ENCODE results near the gene APOOL. TPM values are rescaled to one million over a fixed set of nuclear protein-coding genes. Genes with fewer than 3 reads are reported as not detected.
A peak's percentile ranks its signal among the peaks of the same experiment; 100 is the strongest.
"Not testable (repeated sequence)": the region's sequence is repeated elsewhere in the genome, so short reads cannot be mapped to it uniquely, and the experiment has no call there.

The APOOL gene
- 19.4 TPM for polyA plus RNA-seq
- long read RNA-seq, donor 1, partial matches to known transcripts: 18 of 19 reads
- long read RNA-seq, donor 1, other reads (novel, unspliced or antisense): 0 of 19 reads
- long read RNA-seq, donor 2, partial matches to known transcripts: 21 of 23 reads
- long read RNA-seq, donor 2, other reads (novel, unspliced or antisense): 0 of 23 reads
- long read RNA-seq, donor 3, partial matches to known transcripts: 8 of 9 reads
- long read RNA-seq, donor 3, other reads (novel, unspliced or antisense): 0 of 9 reads
- long read RNA-seq, donor 4: 0 reads
- long read RNA-seq, donor 5, partial matches to known transcripts: 15 of 16 reads
- long read RNA-seq, donor 5, other reads (novel, unspliced or antisense): 0 of 16 reads
- long read RNA-seq, donor 6, partial matches to known transcripts: 11 of 15 reads
- long read RNA-seq, donor 6, other reads (novel, unspliced or antisense): 0 of 15 reads
- long read RNA-seq, donor 7, partial matches to known transcripts: 0 of 2 reads
- long read RNA-seq, donor 7, other reads (novel, unspliced or antisense): 0 of 2 reads
- long read RNA-seq, donor 8, partial matches to known transcripts: 0 of 2 reads
- long read RNA-seq, donor 8, other reads (novel, unspliced or antisense): 0 of 2 reads
- long read RNA-seq, donor 9, partial matches to known transcripts: 0 of 2 reads
- long read RNA-seq, donor 9, other reads (novel, unspliced or antisense): 0 of 2 reads
- long read RNA-seq, donor 10, transcript APOOL-201 (9 exons, 1,279 nt): major isoform, 5 of 27 reads
- long read RNA-seq, donor 10, partial matches to known transcripts: 22 of 27 reads
- long read RNA-seq, donor 10, other reads (novel, unspliced or antisense): 0 of 27 reads
- long read RNA-seq, donor 11, partial matches to known transcripts: 6 of 7 reads
- long read RNA-seq, donor 11, other reads (novel, unspliced or antisense): 0 of 7 reads

GRCh38 chrX:85003655-85004244, at the start of gene APOOL:
APOOL (plus strand) TSS chrX:85003877; CDS start chrX:85003913, 36 bp downstream.
- H3K9me3 ChIP-seq (ENCODE audit: control insufficient read depth, low read depth, low read length): no peaks in the 10 kb centered on the region
- H3K36me3 ChIP-seq (ENCODE audit: control insufficient read depth, insufficient read depth, low read length): no peaks in the 10 kb centered on the region
- peak within 1 kb of the TSS; percentile 80 for H3K27ac ChIP-seq (ENCODE audit: low read length)
- peak within 1 kb of the TSS; percentile 67 for H3K4me3 ChIP-seq (ENCODE audit: low read length)
- WGBS (ENCODE audit: insufficient coverage, low lambda C conversion rate): 7% methylated on average over 3 of the region's 24 CpGs
- no peaks in the 10 kb centered on the region for H3K27me3 ChIP-seq (ENCODE audit: control insufficient read depth, insufficient read depth, low read length)
- H3K4me1 ChIP-seq (ENCODE audit: control insufficient read depth, insufficient read depth, low read length): no peaks in the 10 kb centered on the region
- DNase-seq: peak; percentile 85 to 91

DNA sequence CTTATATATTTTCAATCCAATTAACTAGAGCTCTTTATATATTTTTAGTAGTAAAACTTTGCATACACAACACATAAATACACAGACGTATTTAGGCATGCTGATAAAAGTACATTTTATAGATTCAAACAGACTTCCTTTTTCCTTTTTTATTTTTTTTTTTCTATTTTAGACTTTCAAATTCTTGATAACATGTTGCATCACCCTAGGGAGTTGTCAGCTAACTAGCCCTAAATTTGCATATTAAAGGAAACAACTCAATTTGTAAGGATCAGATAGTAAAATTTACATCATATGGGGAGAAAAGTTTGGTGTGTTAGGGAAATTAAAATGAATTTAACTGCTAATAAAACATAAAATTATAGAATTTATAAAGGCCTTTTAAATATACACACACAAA, 47.4 kb upstream of the APOOL start:
- Histone ChIP-seq H3K9me3 (ENCODE audit: control insufficient read depth, low read depth, low read length) (no peaks in the 10 kb centered on the region), H3K36me3 (ENCODE audit: control insufficient read depth, insufficient read depth, low read length) (no peaks in the 10 kb centered on the region), H3K27ac (ENCODE audit: low read length) (no peak overlapping the region), H3K27me3 (ENCODE audit: control insufficient read depth, insufficient read depth, low read length) (no peaks in the 10 kb centered on the region), H3K4me1 (ENCODE audit: control insufficient read depth, insufficient read depth, low read length) (no peaks in the 10 kb centered on the region), H3K4me3 (ENCODE audit: low read length) (no peak overlapping the region)
- WGBS (ENCODE audit: insufficient coverage, low lambda C conversion rate): no CpG with 5 or more reads among the region's 1 CpG
- DNase-seq: no peak

- no CpG with 5 or more reads among the region's 19 CpGs for WGBS (ENCODE audit: insufficient coverage, low lambda C conversion rate)
- Histone ChIP-seq H3K27me3 (ENCODE audit: control insufficient read depth, insufficient read depth, low read length) (no peaks in the 10 kb centered on the region), H3K4me3 (ENCODE audit: low read length) (no peak overlapping the region), H3K9me3 (ENCODE audit: control insufficient read depth, low read depth, low read length) (peaks cover 5% of the 10 kb centered on the region), H3K27ac (ENCODE audit: low read length) (no peak overlapping the region), H3K36me3 (ENCODE audit: control insufficient read depth, insufficient read depth, low read length) (no peaks in the 10 kb centered on the region), H3K4me1 (ENCODE audit: control insufficient read depth, insufficient read depth, low read length) (no peaks in the 10 kb centered on the region)
- DNase-seq: no peak
Observed at GRCh38 chrX:84974803-84975202, 28.9 kb upstream of the APOOL start.

DNA sequence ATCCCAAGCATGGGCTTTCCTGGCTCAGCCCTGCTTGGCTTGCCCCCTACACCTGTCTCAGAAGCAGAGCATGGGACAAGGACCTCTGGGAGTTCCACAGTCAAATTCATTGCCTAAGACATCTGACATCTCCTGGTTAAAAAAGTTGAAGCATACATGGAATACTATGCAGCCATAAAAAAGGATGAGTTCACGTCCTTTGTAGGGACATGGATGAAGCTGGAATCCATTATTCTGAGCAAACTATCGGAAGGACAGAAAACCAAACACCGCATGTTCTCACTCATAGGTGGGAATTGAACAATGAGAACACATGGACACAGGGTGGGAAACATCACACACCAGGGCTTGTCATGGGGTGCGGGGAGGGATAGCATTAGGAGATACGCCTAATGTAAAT, 11.9 kb upstream of the APOOL start:
- not testable (repeated sequence) for DNase-seq; H3K4me1 ChIP-seq (ENCODE audit: control insufficient read depth, insufficient read depth, low read length); H3K36me3 ChIP-seq (ENCODE audit: control insufficient read depth, insufficient read depth, low read length); H3K27me3 ChIP-seq (ENCODE audit: control insufficient read depth, insufficient read depth, low read length); H3K9me3 ChIP-seq (ENCODE audit: control insufficient read depth, low read depth, low read length); H3K4me3 ChIP-seq (ENCODE audit: low read length); H3K27ac ChIP-seq (ENCODE audit: low read length)
- no CpG with 5 or more reads among the region's 5 CpGs for WGBS (ENCODE audit: insufficient coverage, low lambda C conversion rate)

- no peaks in the 10 kb centered on the region for H3K9me3 ChIP-seq (ENCODE audit: control insufficient read depth, low read depth, low read length)
- no peak overlapping the region for H3K27ac ChIP-seq (ENCODE audit: low read length)
- no peak for DNase-seq
- no peaks in the 10 kb centered on the region for H3K4me1 ChIP-seq (ENCODE audit: control insufficient read depth, insufficient read depth, low read length)
- no peaks in the 10 kb centered on the region for H3K36me3 ChIP-seq (ENCODE audit: control insufficient read depth, insufficient read depth, low read length)
- no CpG with 5 or more reads among the region's 1 CpG for WGBS (ENCODE audit: insufficient coverage, low lambda C conversion rate)
- no peak overlapping the region for H3K4me3 ChIP-seq (ENCODE audit: low read length)
- H3K27me3 ChIP-seq (ENCODE audit: control insufficient read depth, insufficient read depth, low read length): no peaks in the 10 kb centered on the region
Observed at GRCh38 chrX:84993150-84993549, 10.5 kb upstream of the APOOL start.

- H3K4me3 ChIP-seq (ENCODE audit: low read length): no peak overlapping the region
- no CpG with 5 or more reads among the region's 1 CpG for WGBS (ENCODE audit: insufficient coverage, low lambda C conversion rate)
- H3K4me1 ChIP-seq (ENCODE audit: control insufficient read depth, insufficient read depth, low read length): no peaks in the 10 kb centered on the region
- H3K9me3 ChIP-seq (ENCODE audit: control insufficient read depth, low read depth, low read length): no peaks in the 10 kb centered on the region
- no peak overlapping the region for H3K27ac ChIP-seq (ENCODE audit: low read length)
- H3K36me3 ChIP-seq (ENCODE audit: control insufficient read depth, insufficient read depth, low read length): no peaks in the 10 kb centered on the region
- H3K27me3 ChIP-seq (ENCODE audit: control insufficient read depth, insufficient read depth, low read length): no peaks in the 10 kb centered on the region
- no peak for DNase-seq
Observed at GRCh38 chrX:85001344-85001743, 2.3 kb upstream of the APOOL start.

- peak overlapping the region; percentile 80 for H3K27ac ChIP-seq (ENCODE audit: low read length)
- H3K27me3 ChIP-seq (ENCODE audit: control insufficient read depth, insufficient read depth, low read length): no peaks in the 10 kb centered on the region
- no peaks in the 10 kb centered on the region for H3K9me3 ChIP-seq (ENCODE audit: control insufficient read depth, low read depth, low read length)
- no peak for DNase-seq
- H3K4me1 ChIP-seq (ENCODE audit: control insufficient read depth, insufficient read depth, low read length): no peaks in the 10 kb centered on the region
- no CpG with 5 or more reads among the region's 11 CpGs for WGBS (ENCODE audit: insufficient coverage, low lambda C conversion rate)
- peak overlapping the region; percentile 67 for H3K4me3 ChIP-seq (ENCODE audit: low read length)
- H3K36me3 ChIP-seq (ENCODE audit: control insufficient read depth, insufficient read depth, low read length): no peaks in the 10 kb centered on the region
Observed at GRCh38 chrX:85004255-85004654, 578 bp downstream of the APOOL start.

- no peak for DNase-seq
- no peaks in the 10 kb centered on the region for H3K4me1 ChIP-seq (ENCODE audit: control insufficient read depth, insufficient read depth, low read length)
- H3K4me3 ChIP-seq (ENCODE audit: low read length): no peak overlapping the region
- WGBS (ENCODE audit: insufficient coverage, low lambda C conversion rate): no CpG with 5 or more reads among the region's 2 CpGs
- H3K9me3 ChIP-seq (ENCODE audit: control insufficient read depth, low read depth, low read length): peaks cover 3% of the 10 kb centered on the region
- no peak overlapping the region for H3K27ac ChIP-seq (ENCODE audit: low read length)
- H3K36me3 ChIP-seq (ENCODE audit: control insufficient read depth, insufficient read depth, low read length): no peaks in the 10 kb centered on the region
- no peaks in the 10 kb centered on the region for H3K27me3 ChIP-seq (ENCODE audit: control insufficient read depth, insufficient read depth, low read length)
Observed at GRCh38 chrX:85012098-85012497, 8.4 kb downstream of the APOOL start.

- peaks cover 10% of the 10 kb centered on the region for H3K9me3 ChIP-seq (ENCODE audit: control insufficient read depth, low read depth, low read length)
- not testable (repeated sequence) for H3K4me1 ChIP-seq (ENCODE audit: control insufficient read depth, insufficient read depth, low read length); H3K27me3 ChIP-seq (ENCODE audit: control insufficient read depth, insufficient read depth, low read length); H3K27ac ChIP-seq (ENCODE audit: low read length); H3K36me3 ChIP-seq (ENCODE audit: control insufficient read depth, insufficient read depth, low read length); H3K4me3 ChIP-seq (ENCODE audit: low read length); DNase-seq
- 100% methylated on average over 1 of the region's 8 CpGs for WGBS (ENCODE audit: insufficient coverage, low lambda C conversion rate)
Observed at GRCh38 chrX:85015351-85015750, 11.7 kb downstream of the APOOL start.

GRCh38 chrX:85017721-85018120, 14.0 kb downstream of the APOOL start:
- no peak overlapping the region for H3K27ac ChIP-seq (ENCODE audit: low read length)
- H3K36me3 ChIP-seq (ENCODE audit: control insufficient read depth, insufficient read depth, low read length): no peaks in the 10 kb centered on the region
- no peak for DNase-seq
- no peaks in the 10 kb centered on the region for H3K27me3 ChIP-seq (ENCODE audit: control insufficient read depth, insufficient read depth, low read length)
- H3K4me1 ChIP-seq (ENCODE audit: control insufficient read depth, insufficient read depth, low read length): no peaks in the 10 kb centered on the region
- no peak overlapping the region for H3K4me3 ChIP-seq (ENCODE audit: low read length)
- H3K9me3 ChIP-seq (ENCODE audit: control insufficient read depth, low read depth, low read length): peaks cover 13% of the 10 kb centered on the region
- no CpG with 5 or more reads among the region's 2 CpGs for WGBS (ENCODE audit: insufficient coverage, low lambda C conversion rate)
